ENCODE measurements around the gene SIRT2. TPM values are rescaled to one million over a fixed set of nuclear protein-coding genes. Genes with fewer than 3 reads are reported as not detected.

Gene SIRT2
- polyA plus RNA-seq, 1 donor (not counting 4 experiments of a cell fraction or from before 2014, with no cell fraction given), result 46.6 TPM

DNA sequence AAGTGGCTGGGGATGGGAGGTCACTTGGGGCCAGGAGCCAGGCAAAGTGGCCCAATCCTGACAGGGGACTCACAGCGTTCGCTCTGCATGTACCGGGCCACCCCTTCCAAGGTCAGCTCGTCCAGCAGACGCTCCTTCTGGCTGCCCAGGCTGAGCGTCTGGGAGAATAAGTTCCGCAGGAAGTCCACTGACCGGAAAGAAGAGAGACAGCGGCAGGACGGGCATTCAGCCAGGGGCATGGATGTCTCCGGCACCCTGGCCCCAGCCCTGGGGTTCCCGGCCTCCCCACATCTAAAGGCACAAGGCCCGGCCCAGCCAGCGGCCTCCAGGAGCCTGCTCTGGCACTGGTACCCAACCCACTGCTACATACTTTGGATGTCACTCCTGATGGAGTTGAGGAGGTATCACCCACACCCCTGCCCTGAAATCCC, 6.1 kb downstream of the SIRT2 start:
- Histone ChIP-seq H4K20me1 (ENCODE audit: control insufficient read depth, extremely low read depth, insufficient read depth, low read length) (no peaks in the 10 kb centered on the region), H3K27ac (ENCODE audit: control insufficient read depth, insufficient read depth, low read length) (no peak overlapping the region), H3K4me1 (ENCODE audit: control insufficient read depth, extremely low read depth, insufficient read depth, low read length) (peaks cover 7% of the 10 kb centered on the region), H3K9ac (ENCODE audit: control insufficient read depth, extremely low read depth, insufficient read depth, low read length) (no peak overlapping the region), H3K4me3 (ENCODE audit: control insufficient read depth in 2 of 3, extremely low read depth in 1 of 3, insufficient read depth in 2 of 3, low read depth in 1 of 3, low read length in 3 of 3) (no peak overlapping the region), H3K36me3 (ENCODE audit: control insufficient read depth in 2 of 2, extremely low read depth in 1 of 2, insufficient read depth in 2 of 2, low read length in 2 of 2) (peaks cover 7 to 10% of the 10 kb centered on the region in 2 experiments), H3K79me2 (ENCODE audit: control insufficient read depth, insufficient read depth, low read length) (peaks cover 4% of the 10 kb centered on the region), H3K9me1 (ENCODE audit: control insufficient read depth, extremely low read depth, insufficient read depth, low read length) (no peaks in the 10 kb centered on the region), H3K27me3 (ENCODE audit: control insufficient read depth, extremely low read depth, insufficient read depth, low read length) (no peaks in the 10 kb centered on the region), H2AFZ (ENCODE audit: control insufficient read depth, low read length) (no peak overlapping the region), H3K4me2 (ENCODE audit: control insufficient read depth, extremely low read depth, insufficient read depth, low read depth, low read length) (no peak overlapping the region), H3K9me3 (ENCODE audit: control insufficient read depth, low read depth, low read length) (no peaks in the 10 kb centered on the region)
- DNase-seq (ENCODE audit: low read depth, low spot score), result no peak
- no peak for FAIRE-seq
- no peak for TF ChIP-seq EZH2 (IDR thresholded peaks at IDR 0.05; ENCODE audit: low read length)
- dilution Hi-C loops (cut with MboI; ENCODE audit: extremely low pct_ligation_motif_present, low sequenced_read_pairs), result no loop called here

DNA sequence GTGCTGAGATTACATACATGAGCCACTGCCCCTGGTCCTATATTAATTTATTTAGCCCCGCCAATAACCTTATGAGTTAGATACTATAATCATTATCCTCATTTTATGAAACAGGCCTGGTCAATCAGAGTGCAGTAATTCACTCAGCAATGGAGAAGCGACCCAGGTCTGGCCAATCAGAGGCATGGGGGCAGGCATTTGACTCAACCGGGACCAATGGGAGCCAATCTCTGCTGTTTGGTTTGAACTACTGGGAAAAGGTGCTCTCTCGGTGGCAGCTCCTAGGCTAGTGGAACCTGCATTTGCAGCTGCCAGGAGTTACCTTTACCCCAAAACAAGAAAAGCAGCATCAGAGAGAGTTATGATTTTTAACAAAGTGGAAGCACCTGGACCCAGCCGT, 6.6 kb downstream of the SIRT2 start:
- Histone ChIP-seq H3K9me1 (ENCODE audit: control insufficient read depth, extremely low read depth, insufficient read depth, low read length) (no peaks in the 10 kb centered on the region), H3K4me3 (ENCODE audit: control insufficient read depth in 2 of 3, extremely low read depth in 1 of 3, insufficient read depth in 2 of 3, low read depth in 1 of 3, low read length in 3 of 3) (no peak overlapping the region), H3K27ac (ENCODE audit: control insufficient read depth, insufficient read depth, low read length) (no peak overlapping the region), H3K9me3 (ENCODE audit: control insufficient read depth, low read depth, low read length) (no peaks in the 10 kb centered on the region), H3K27me3 (ENCODE audit: control insufficient read depth, extremely low read depth, insufficient read depth, low read length) (no peaks in the 10 kb centered on the region), H3K79me2 (ENCODE audit: control insufficient read depth, insufficient read depth, low read length) (peaks cover 2% of the 10 kb centered on the region), H3K36me3 (ENCODE audit: control insufficient read depth in 2 of 2, extremely low read depth in 1 of 2, insufficient read depth in 2 of 2, low read length in 2 of 2) (peaks cover 9 to 13% of the 10 kb centered on the region in 2 experiments), H4K20me1 (ENCODE audit: control insufficient read depth, extremely low read depth, insufficient read depth, low read length) (no peaks in the 10 kb centered on the region), H3K4me2 (ENCODE audit: control insufficient read depth, extremely low read depth, insufficient read depth, low read depth, low read length) (no peak overlapping the region), H2AFZ (ENCODE audit: control insufficient read depth, low read length) (no peak overlapping the region), H3K4me1 (ENCODE audit: control insufficient read depth, extremely low read depth, insufficient read depth, low read length) (peaks cover 1% of the 10 kb centered on the region), H3K9ac (ENCODE audit: control insufficient read depth, extremely low read depth, insufficient read depth, low read length) (no peak overlapping the region)
- TF ChIP-seq EZH2 (IDR thresholded peaks at IDR 0.05; ENCODE audit: low read length), result no peak
- TF ChIP-seq, protein P1, sequence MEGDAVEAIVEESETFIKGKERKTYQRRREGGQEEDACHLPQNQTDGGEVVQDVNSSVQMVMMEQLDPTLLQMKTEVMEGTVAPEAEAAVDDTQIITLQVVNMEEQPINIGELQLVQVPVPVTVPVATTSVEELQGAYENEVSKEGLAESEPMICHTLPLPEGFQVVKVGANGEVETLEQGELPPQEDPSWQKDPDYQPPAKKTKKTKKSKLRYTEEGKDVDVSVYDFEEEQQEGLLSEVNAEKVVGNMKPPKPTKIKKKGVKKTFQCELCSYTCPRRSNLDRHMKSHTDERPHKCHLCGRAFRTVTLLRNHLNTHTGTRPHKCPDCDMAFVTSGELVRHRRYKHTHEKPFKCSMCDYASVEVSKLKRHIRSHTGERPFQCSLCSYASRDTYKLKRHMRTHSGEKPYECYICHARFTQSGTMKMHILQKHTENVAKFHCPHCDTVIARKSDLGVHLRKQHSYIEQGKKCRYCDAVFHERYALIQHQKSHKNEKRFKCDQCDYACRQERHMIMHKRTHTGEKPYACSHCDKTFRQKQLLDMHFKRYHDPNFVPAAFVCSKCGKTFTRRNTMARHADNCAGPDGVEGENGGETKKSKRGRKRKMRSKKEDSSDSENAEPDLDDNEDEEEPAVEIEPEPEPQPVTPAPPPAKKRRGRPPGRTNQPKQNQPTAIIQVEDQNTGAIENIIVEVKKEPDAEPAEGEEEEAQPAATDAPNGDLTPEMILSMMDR (optimal IDR thresholded peaks at IDR 0.05 in 1 of 3, IDR thresholded peaks at IDR 0.05 in 1 of 3, conservative IDR thresholded peaks at IDR 0.05 in 1 of 3; ENCODE audit: extremely low read depth in 1 of 3, insufficient read depth in 2 of 3, low read length in 3 of 3), result no peak
- no peak for FAIRE-seq
- dilution Hi-C loops (cut with MboI; ENCODE audit: extremely low pct_ligation_motif_present, low sequenced_read_pairs), result no loop called here
- DNase-seq (ENCODE audit: low read depth, low spot score), result no peak

DNA sequence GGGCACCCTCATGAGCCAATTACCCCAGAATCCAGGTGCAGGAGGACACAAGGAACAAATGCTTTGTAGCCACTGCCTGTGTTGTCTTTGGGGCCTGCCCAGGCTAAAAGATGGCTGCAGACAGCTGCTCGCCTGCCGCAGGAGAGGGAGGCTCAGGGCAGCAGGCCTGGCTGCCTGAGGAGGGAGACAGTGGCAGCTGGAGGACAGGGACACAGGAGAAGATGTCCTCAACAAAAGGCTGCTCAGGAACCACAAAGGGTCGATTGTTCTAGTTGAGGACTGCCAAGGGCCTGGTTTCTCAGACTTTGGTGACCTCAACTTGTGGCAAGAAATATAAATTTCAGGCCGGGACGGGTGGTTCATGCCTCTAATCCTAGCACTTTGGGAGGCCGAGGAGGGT, 7.6 kb downstream of the SIRT2 start:
- no peak for TF ChIP-seq EZH2 (IDR thresholded peaks at IDR 0.05; ENCODE audit: low read length)
- TF ChIP-seq, protein P1 (optimal IDR thresholded peaks at IDR 0.05 in 1 of 3, IDR thresholded peaks at IDR 0.05 in 1 of 3, conservative IDR thresholded peaks at IDR 0.05 in 1 of 3; ENCODE audit: extremely low read depth in 1 of 3, insufficient read depth in 2 of 3, low read length in 3 of 3), result no peak
- Histone ChIP-seq H3K36me3 (ENCODE audit: control insufficient read depth in 2 of 2, extremely low read depth in 1 of 2, insufficient read depth in 2 of 2, low read length in 2 of 2) (peaks cover 13% of the 10 kb centered on the region in 2 experiments), H3K27ac (ENCODE audit: control insufficient read depth, insufficient read depth, low read length) (no peak overlapping the region), H3K79me2 (ENCODE audit: control insufficient read depth, insufficient read depth, low read length) (peaks cover 2% of the 10 kb centered on the region), H3K4me3 (ENCODE audit: control insufficient read depth in 2 of 3, extremely low read depth in 1 of 3, insufficient read depth in 2 of 3, low read depth in 1 of 3, low read length in 3 of 3) (no peak overlapping the region), H3K9me3 (ENCODE audit: control insufficient read depth, low read depth, low read length) (no peaks in the 10 kb centered on the region), H3K4me2 (ENCODE audit: control insufficient read depth, extremely low read depth, insufficient read depth, low read depth, low read length) (no peak overlapping the region), H3K9me1 (ENCODE audit: control insufficient read depth, extremely low read depth, insufficient read depth, low read length) (no peaks in the 10 kb centered on the region), H3K27me3 (ENCODE audit: control insufficient read depth, extremely low read depth, insufficient read depth, low read length) (no peaks in the 10 kb centered on the region), H3K9ac (ENCODE audit: control insufficient read depth, extremely low read depth, insufficient read depth, low read length) (no peak overlapping the region), H4K20me1 (ENCODE audit: control insufficient read depth, extremely low read depth, insufficient read depth, low read length) (no peaks in the 10 kb centered on the region), H2AFZ (ENCODE audit: control insufficient read depth, low read length) (no peak overlapping the region), H3K4me1 (ENCODE audit: control insufficient read depth, extremely low read depth, insufficient read depth, low read length) (no peaks in the 10 kb centered on the region)
- FAIRE-seq (no peak), DNase-seq (ENCODE audit: low read depth, low spot score) (no peak)
- dilution Hi-C loops (cut with MboI; ENCODE audit: extremely low pct_ligation_motif_present, low sequenced_read_pairs), result no loop called here
